Testis (tissue), 3 donors: ENCODE results near the gene GTF3C5. TPM values are rescaled to one million over a fixed set of nuclear protein-coding genes. Genes with fewer than 3 reads are reported as not detected.
A peak's percentile ranks its signal among the peaks of the same experiment; 100 is the strongest.
"Not testable (repeated sequence)": the region's sequence is repeated elsewhere in the genome, so short reads cannot be mapped to it uniquely, and the experiment has no call there.

Source experiments
- DNase-seq: peaks from one replicate; pipeline ENCODE4 v3.0.0-alpha.2; 2019
- H3K27ac ChIP-seq, 2 donors: fragments of 200-600 bp; sonication (generic); one replicate each; pipeline ENCODE4 v1.5.1; 2019
- H3K27me3 ChIP-seq: fragments of 200-600 bp; sonication (generic); one replicate; pipeline ENCODE4 v1.5.1; 2019
- H3K36me3 ChIP-seq: fragments of 200-600 bp; sonication (generic); one replicate; pipeline ENCODE4 v1.5.1; 2017; ENCODE audit warnings: low read depth; ENCODE audit errors: missing control alignments
- H3K4me1 ChIP-seq: fragments of 200-600 bp; sonication (generic); one replicate; pipeline ENCODE4 v1.5.1; 2019
- H3K4me3 ChIP-seq, 2 donors: fragments of 200-600 bp; sonication (generic); one replicate each; pipeline ENCODE4 v1.5.1; 2017 to 2019
- H3K9me3 ChIP-seq: fragments of 200-600 bp; sonication (generic); one replicate; pipeline ENCODE4 v1.5.1; 2017
- POLR2A ChIP-seq: fragments of 450-650 bp; IDR thresholded peaks from one replicate; pipeline ENCODE4 v1.6.1; 2017; ENCODE audit warnings: antibody characterized with exemption, mild to moderate bottlenecking, moderate library complexity
- WGBS, 2 donors: methylation state at CpG; one replicate each; pipeline ENCODE4 v1.1.5; 2018; 5-methylcytosine and 5-hydroxymethylcytosine counted together
- intact Hi-C: fragments of 100-400 bp; cut with DNase I; formaldehyde crosslinking; loops from one replicate; pipeline ENCODE4 v1.15.1; 2023; ENCODE audit warnings: low total_unique reads
- polyA plus RNA-seq: library from polyadenylated mRNA; stranded (reverse); fragments of 350-450 nt; fragmentation: Illumina TruSeq; extraction: RNeasy Lipid Tissue Mini Kit (QIAGEN cat#74804); gene quantifications from one replicate; pipeline ENCODE4 v1.2.3, GENCODE V29; 2014; ENCODE audit warnings: low read depth, low replicate concordance; ENCODE audit not compliant: insufficient read depth
- total RNA-seq, 2 donors: library from RNA; depleted of rRNA; stranded (reverse); fragments of >200 nt; gene quantifications; one replicate each; pipeline ENCODE4 v1.2.3, GENCODE V29; 2016
- TF ChIP-seq, protein P1 (sequence below), 3 experiments: fragments of 450-650 bp in 2 of 3; fragments of 200-600 bp in 1 of 3; sonication (generic) in 1 of 3; IDR thresholded peaks; one replicate each; pipeline ENCODE4 v1.5.1; 2016 to 2019; ENCODE audit warnings: antibody characterized with exemption in 3 of 3, mild to moderate bottlenecking in 2 of 3, moderate library complexity in 1 of 3

GTF3C5 gene
- total and polyA plus RNA-seq, 3 donors from 2014 or later: 66.9 to 117 (median 109) TPM

DNA sequence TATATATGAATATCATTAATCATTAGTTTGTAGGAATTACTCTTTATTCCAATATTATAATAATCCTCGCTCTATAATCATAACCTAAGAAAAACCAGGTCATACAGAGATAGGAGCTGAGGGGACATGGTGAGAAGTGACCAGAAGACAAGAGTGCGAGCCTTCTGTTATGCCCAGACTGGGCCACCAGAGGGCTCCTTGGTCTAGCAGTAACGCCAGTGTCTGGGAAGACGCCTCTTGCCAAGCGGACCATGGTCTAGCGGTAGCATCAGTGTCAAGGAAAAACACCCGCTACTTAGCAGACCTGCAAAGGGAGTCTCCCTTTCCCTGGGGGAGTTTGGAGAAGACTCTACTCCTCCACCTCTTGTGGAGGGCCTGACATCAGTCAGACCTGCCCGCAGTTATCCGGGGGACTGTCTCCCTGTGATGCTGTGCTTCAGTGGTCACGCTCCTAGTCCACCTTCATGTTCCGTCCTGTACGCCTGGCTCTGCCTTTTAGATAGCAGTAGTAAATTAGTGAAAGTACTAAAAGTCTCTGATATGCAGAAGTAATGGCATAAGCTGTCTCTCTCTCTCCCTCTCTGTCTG is 10.2 kb downstream of the GTF3C5 start:
- H3K36me3 ChIP-seq, intact Hi-C loops, H3K4me1 ChIP-seq, H3K4me3 ChIP-seq, H3K27ac ChIP-seq, H3K9me3 ChIP-seq, H3K27me3 ChIP-seq: not testable (repeated sequence)
- TF ChIP-seq, protein P1, sequence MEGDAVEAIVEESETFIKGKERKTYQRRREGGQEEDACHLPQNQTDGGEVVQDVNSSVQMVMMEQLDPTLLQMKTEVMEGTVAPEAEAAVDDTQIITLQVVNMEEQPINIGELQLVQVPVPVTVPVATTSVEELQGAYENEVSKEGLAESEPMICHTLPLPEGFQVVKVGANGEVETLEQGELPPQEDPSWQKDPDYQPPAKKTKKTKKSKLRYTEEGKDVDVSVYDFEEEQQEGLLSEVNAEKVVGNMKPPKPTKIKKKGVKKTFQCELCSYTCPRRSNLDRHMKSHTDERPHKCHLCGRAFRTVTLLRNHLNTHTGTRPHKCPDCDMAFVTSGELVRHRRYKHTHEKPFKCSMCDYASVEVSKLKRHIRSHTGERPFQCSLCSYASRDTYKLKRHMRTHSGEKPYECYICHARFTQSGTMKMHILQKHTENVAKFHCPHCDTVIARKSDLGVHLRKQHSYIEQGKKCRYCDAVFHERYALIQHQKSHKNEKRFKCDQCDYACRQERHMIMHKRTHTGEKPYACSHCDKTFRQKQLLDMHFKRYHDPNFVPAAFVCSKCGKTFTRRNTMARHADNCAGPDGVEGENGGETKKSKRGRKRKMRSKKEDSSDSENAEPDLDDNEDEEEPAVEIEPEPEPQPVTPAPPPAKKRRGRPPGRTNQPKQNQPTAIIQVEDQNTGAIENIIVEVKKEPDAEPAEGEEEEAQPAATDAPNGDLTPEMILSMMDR (IDR thresholded peaks at IDR 0.05): peak; percentile 30 to 69 (median 58)
- 79 to 82% methylated on average over 12 of the region's 12 CpGs for WGBS, 2 donors
- peak; percentile 88 for DNase-seq

DNA sequence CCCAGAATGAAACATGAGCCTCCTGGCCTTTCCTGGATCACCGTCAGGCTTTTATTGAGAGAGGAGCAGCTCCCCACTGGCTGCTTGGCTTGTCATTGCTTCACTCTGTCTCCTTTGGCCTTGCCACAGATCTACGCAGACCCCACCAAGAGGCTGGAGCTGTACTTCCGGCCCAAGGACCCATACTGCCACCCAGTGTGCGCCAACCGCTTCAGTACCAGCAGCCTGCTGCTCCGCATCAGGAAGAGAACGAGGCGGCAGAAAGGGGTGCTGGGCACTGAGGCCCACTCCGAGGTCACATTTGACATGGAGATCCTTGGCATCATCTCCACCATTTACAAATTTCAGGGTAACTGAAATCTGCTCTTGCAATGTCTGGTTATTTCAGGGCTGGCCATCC is 11.2 kb downstream of the GTF3C5 start:
- TF ChIP-seq, protein P1 (IDR thresholded peaks at IDR 0.05): no peak
- no peak for TF ChIP-seq POLR2A
- Histone ChIP-seq H3K9me3 (no peaks in the 10 kb centered on the region), H3K36me3 (no peaks in the 10 kb centered on the region), H3K4me3 (no peak overlapping the region), H3K27ac (no peak overlapping the region), H3K4me1 (no peaks in the 10 kb centered on the region), H3K27me3 (no peaks in the 10 kb centered on the region)
- 90 to 93% methylated on average over 5 to 9 of the region's 9 CpGs for WGBS, 2 donors
- DNase-seq: no peak
- intact Hi-C loops: no loop called here

DNA sequence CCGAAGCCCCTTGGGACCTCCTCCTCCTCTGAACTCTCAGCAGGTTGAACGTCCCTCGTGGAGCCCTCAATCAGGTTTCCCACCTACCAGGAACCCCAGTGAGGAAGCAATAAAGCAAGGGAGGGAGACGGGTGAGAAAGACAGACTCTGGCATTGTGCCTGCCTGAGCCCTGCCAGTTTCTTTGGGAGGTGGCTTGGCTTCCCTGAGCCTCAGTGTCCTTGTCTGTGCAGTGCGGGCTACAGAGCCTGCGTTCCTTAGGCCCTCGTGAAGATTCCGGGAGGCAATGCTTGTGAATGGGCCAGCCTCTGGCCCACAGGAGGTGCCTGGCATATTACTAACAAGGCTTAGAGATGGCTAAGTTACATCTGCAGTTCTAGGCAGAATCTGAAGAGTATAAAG is 11.9 kb downstream of the GTF3C5 start:
- no peaks in the 10 kb centered on the region for H3K4me1 ChIP-seq
- no peaks in the 10 kb centered on the region for H3K27me3 ChIP-seq
- H3K4me3 ChIP-seq: no peak overlapping the region
- WGBS, 2 donors: 85 to 86% methylated on average over 7 to 8 of the region's 8 CpGs
- DNase-seq: no peak
- TF ChIP-seq, protein P1 (IDR thresholded peaks at IDR 0.05): no peak
- TF ChIP-seq POLR2A: no peak
- no peak overlapping the region for H3K27ac ChIP-seq
- intact Hi-C loops: no loop called here
- H3K36me3 ChIP-seq: no peaks in the 10 kb centered on the region
- no peaks in the 10 kb centered on the region for H3K9me3 ChIP-seq

DNA sequence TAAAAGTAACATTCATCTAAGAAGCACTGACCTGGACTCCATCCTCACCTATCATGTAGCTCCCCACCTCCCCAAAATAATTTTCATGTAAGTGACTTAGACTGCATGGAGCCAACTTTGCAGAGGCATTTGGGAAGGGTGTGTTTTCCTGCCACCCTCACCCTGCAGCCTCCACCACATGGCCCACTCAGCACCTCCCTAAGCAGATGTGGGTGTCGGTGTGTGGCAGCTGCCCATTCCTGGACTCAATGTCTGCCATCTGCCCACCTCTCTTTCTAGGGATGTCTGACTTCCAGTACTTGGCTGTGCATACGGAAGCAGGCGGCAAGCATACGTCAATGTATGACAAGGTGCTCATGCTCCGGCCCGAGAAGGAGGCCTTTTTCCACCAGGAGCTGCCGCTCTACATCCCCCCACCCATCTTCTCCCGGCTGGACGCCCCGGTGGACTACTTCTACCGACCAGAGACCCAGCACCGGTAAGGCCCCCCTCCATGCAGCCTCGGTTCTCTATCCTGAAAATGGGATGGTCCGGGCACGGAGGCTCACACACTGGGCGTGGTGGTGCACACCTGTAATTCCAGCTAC is 12.7 kb downstream of the GTF3C5 start:
- TF ChIP-seq, protein P1 (IDR thresholded peaks at IDR 0.05): no peak
- no peak for TF ChIP-seq POLR2A
- Histone ChIP-seq H3K27me3 (no peaks in the 10 kb centered on the region), H3K9me3 (no peaks in the 10 kb centered on the region), H3K4me3 (no peak overlapping the region), H3K27ac (no peak overlapping the region), H3K4me1 (no peaks in the 10 kb centered on the region), H3K36me3 (no peaks in the 10 kb centered on the region)
- no peak for DNase-seq
- WGBS, 2 donors: 93 to 95% methylated on average over 15 to 16 of the region's 16 CpGs
- intact Hi-C loops: no loop called here

DNA sequence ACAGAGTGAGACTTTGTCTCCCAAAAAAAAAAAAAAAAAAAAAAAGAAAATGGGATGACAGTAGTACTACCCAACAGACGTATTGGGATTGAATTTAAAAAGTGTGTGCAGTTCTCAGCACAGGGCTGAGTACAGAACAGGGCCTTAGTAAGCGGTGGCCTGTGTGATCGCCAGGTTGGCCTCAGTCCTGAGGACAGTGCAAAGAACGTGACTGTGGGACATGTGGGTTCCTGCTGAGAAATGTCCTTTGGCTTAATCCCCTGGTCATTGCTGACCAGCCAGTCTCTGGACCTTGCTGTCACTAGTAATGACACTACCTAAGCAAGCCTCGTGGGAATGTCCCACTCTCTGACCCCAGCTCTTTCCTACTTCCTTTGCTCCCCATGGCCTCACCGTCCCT is 13.3 kb downstream of the GTF3C5 start:
- intact Hi-C loops: no loop called here
- no peak overlapping the region for H3K27ac ChIP-seq
- no peaks in the 10 kb centered on the region for H3K27me3 ChIP-seq
- DNase-seq: no peak
- H3K9me3 ChIP-seq: no peaks in the 10 kb centered on the region
- WGBS, 2 donors: 90 to 91% methylated on average over 6 of the region's 6 CpGs
- TF ChIP-seq POLR2A: no peak
- TF ChIP-seq, protein P1 (IDR thresholded peaks at IDR 0.05): no peak
- no peaks in the 10 kb centered on the region for H3K36me3 ChIP-seq
- no peaks in the 10 kb centered on the region for H3K4me1 ChIP-seq
- no peak overlapping the region for H3K4me3 ChIP-seq
